H9 (cell line): ENCODE results near the gene FMN1. TPM values are rescaled to one million over a fixed set of nuclear protein-coding genes. Genes with fewer than 3 reads are reported as not detected.

Experiments
- DNase-seq: peaks from one replicate; pipeline ENCODE4 v3.0.0-alpha.2; 2017
- H2AFZ ChIP-seq: one replicate; pipeline ENCODE4 v1.6.1; 2013; ENCODE audit warnings: mild to moderate bottlenecking, low read length, control low read depth, moderate library complexity
- H2AK5ac ChIP-seq: 2 replicates; pipeline ENCODE4 v1.6.1; 2013; ENCODE audit warnings: low read length, control low read depth, mixed read lengths; ENCODE audit not compliant: insufficient read length
- H2BK120ac ChIP-seq: one replicate; pipeline ENCODE4 v1.6.1; 2013; ENCODE audit warnings: low read depth, mild to moderate bottlenecking, low read length, control low read depth, inconsistent platforms; ENCODE audit not compliant: poor library complexity, severe bottlenecking
- H2BK12ac ChIP-seq: 2 replicates; pipeline ENCODE4 v1.6.1; 2013; ENCODE audit warnings: low read length, control low read depth, mixed read lengths, low read depth; ENCODE audit not compliant: insufficient read length
- H2BK15ac ChIP-seq: 2 replicates; pipeline ENCODE4 v1.6.1; 2013; ENCODE audit warnings: low read depth, low read length, control low read depth
- H2BK20ac ChIP-seq: one replicate; pipeline ENCODE4 v1.6.1; 2013; ENCODE audit warnings: low read depth, mild to moderate bottlenecking, low read length, control low read depth, inconsistent platforms; ENCODE audit not compliant: poor library complexity, severe bottlenecking
- H2BK5ac ChIP-seq: 2 replicates; pipeline ENCODE4 v1.6.1; 2013; ENCODE audit warnings: low read length, control low read depth, mixed read lengths; ENCODE audit not compliant: insufficient read length
- H3K14ac ChIP-seq: 2 replicates; pipeline ENCODE4 v1.6.1; 2013; ENCODE audit warnings: low read length, control low read depth; ENCODE audit not compliant: insufficient read depth
- H3K18ac ChIP-seq: 2 replicates; pipeline ENCODE4 v1.6.1; 2013; ENCODE audit warnings: low read depth, mild to moderate bottlenecking, mixed read lengths, low read length, control low read depth; ENCODE audit not compliant: insufficient read length
- H3K23ac ChIP-seq: 2 replicates; pipeline ENCODE4 v1.6.1; 2013; ENCODE audit warnings: low read length, control low read depth, mixed read lengths, low read depth; ENCODE audit not compliant: insufficient read length
- H3K23me2 ChIP-seq: 2 replicates; pipeline ENCODE4 v1.6.1; 2013; ENCODE audit warnings: low read depth, mild to moderate bottlenecking, mixed read lengths, low read length, control low read depth; ENCODE audit not compliant: insufficient read length, poor library complexity, severe bottlenecking
- H3K27ac ChIP-seq: 2 replicates; pipeline ENCODE4 v1.5.1; 2013; ENCODE audit warnings: low read length, control low read depth, mixed read lengths, low read depth; ENCODE audit not compliant: insufficient read length
- H3K27me3 ChIP-seq: 2 replicates; pipeline ENCODE4 v1.6.1; 2013; ENCODE audit warnings: low read length, control low read depth, inconsistent platforms; ENCODE audit not compliant: insufficient read depth
- H3K4ac ChIP-seq: 2 replicates; pipeline ENCODE4 v1.6.1; 2013; ENCODE audit warnings: low read depth, mild to moderate bottlenecking, control low read depth, inconsistent platforms, low read length, moderate library complexity
- H3K4me1 ChIP-seq: 2 replicates; pipeline ENCODE4 v1.6.1; 2013; ENCODE audit warnings: low read length, control low read depth, inconsistent platforms; ENCODE audit not compliant: insufficient read depth
- H3K4me2 ChIP-seq: 2 replicates; pipeline ENCODE4 v1.6.1; 2013; ENCODE audit warnings: low read length, control low read depth, mixed read lengths; ENCODE audit not compliant: insufficient read length, insufficient read depth
- H3K56ac ChIP-seq: 2 replicates; pipeline ENCODE4 v1.6.1; 2013; ENCODE audit warnings: low read depth, mild to moderate bottlenecking, mixed read lengths, low read length, control low read depth; ENCODE audit not compliant: insufficient read length
- H3K79me1 ChIP-seq: 2 replicates; pipeline ENCODE4 v1.6.1; 2013; ENCODE audit warnings: low read depth, mild to moderate bottlenecking, moderate library complexity, low read length, control low read depth, inconsistent platforms; ENCODE audit not compliant: insufficient read depth, poor library complexity, severe bottlenecking
- H3K79me2 ChIP-seq: 2 replicates; pipeline ENCODE4 v1.6.1; 2013; ENCODE audit warnings: low read length, control low read depth, inconsistent platforms; ENCODE audit not compliant: insufficient read depth
- H3K9ac ChIP-seq: 2 replicates; pipeline ENCODE4 v1.6.1; 2013; ENCODE audit warnings: low read length, control low read depth, mixed read lengths; ENCODE audit not compliant: insufficient read length; ENCODE audit errors: extremely low read depth
- H3K9me3 ChIP-seq: one replicate; pipeline ENCODE4 v1.6.1; 2013; ENCODE audit warnings: low read depth, low read length, inconsistent platforms; ENCODE audit not compliant: control insufficient read depth
- H3T11ph ChIP-seq: one replicate; pipeline ENCODE4 v1.6.1; 2013; ENCODE audit warnings: mild to moderate bottlenecking, low read length, control low read depth, inconsistent platforms
- H4K20me1 ChIP-seq: one replicate; pipeline ENCODE4 v1.6.1; 2013; ENCODE audit not compliant: control insufficient read depth, insufficient read length, insufficient read depth
- H4K5ac ChIP-seq: 2 replicates; pipeline ENCODE4 v1.6.1; 2013; ENCODE audit warnings: low read depth, mild to moderate bottlenecking, mixed read lengths, low read length, control low read depth; ENCODE audit not compliant: insufficient read length
- H4K8ac ChIP-seq: replicated peaks from 2 replicates; pipeline ENCODE4 v1.6.1; 2013; ENCODE audit warnings: low read length, control low read depth, mixed read lengths, low read depth; ENCODE audit not compliant: insufficient read length
- H4K91ac ChIP-seq: 2 replicates; pipeline ENCODE4 v1.6.1; 2013; ENCODE audit warnings: low read depth, mild to moderate bottlenecking, moderate library complexity, mixed read lengths, low read length, control low read depth; ENCODE audit not compliant: insufficient read length
- H3K27ac Mint-ChIP-seq, 3 experiments: 2 replicates in 2 of 3; 3 replicates in 1 of 3; pipeline ENCODE4 v1.8.0; 2020 to 2021; ENCODE audit warnings: mixed read lengths in 3 of 3, mild to moderate bottlenecking in 1 of 3, moderate library complexity in 1 of 3
- H3K27me3 Mint-ChIP-seq: 2 replicates; pipeline ENCODE4 v1.8.0; 2021; ENCODE audit warnings: low read depth, mild to moderate bottlenecking, moderate library complexity, mixed read lengths
- H3K36me3 Mint-ChIP-seq, 3 experiments: 2 replicates in 2 of 3; 3 replicates in 1 of 3; pipeline ENCODE4 v1.8.0; 2020 to 2021; ENCODE audit warnings: low read depth in 3 of 3, mixed read lengths in 3 of 3; ENCODE audit not compliant: insufficient read depth in 1 of 3
- H3K4me1 Mint-ChIP-seq, 2 experiments: 2 replicates each; pipeline ENCODE4 v1.8.0; 2020; ENCODE audit warnings: mixed read lengths in 2 of 2
- H3K4me3 Mint-ChIP-seq, 2 experiments: 2 replicates in 1 of 2; 3 replicates in 1 of 2; pipeline ENCODE4 v1.8.0; 2020 to 2021; ENCODE audit warnings: mild to moderate bottlenecking in 2 of 2, mixed read lengths in 2 of 2, moderate library complexity in 1 of 2
- H3K9me3 Mint-ChIP-seq, 2 experiments: 2 replicates in 1 of 2; 3 replicates in 1 of 2; pipeline ENCODE4 v1.8.0; 2020; ENCODE audit warnings: mild to moderate bottlenecking in 2 of 2, mixed read lengths in 2 of 2, moderate library complexity in 1 of 2
- WGBS: extraction: QIAGEN DNeasy Blood & Tissue Kit; methylation state at CpG from one replicate; pipeline ENCODE4 v1.1.7; 2013; ENCODE audit warnings: missing lambda C conversion rate, low lambda C conversion rate, mixed read lengths; ENCODE audit not compliant: insufficient read length; ENCODE audit errors: extremely low coverage; 5-methylcytosine and 5-hydroxymethylcytosine counted together
- total RNA-seq: library from RNA; stranded (reverse); gene quantifications from 2 replicates; pipeline ENCODE4 v1.2.1, GENCODE V29; 2021
- TF ChIP-seq, protein P1 (sequence below): fragments of 200-600 bp; sonication (generic); conservative IDR thresholded peaks from 3 replicates; pipeline ENCODE4 v1.8.0; 2021; ENCODE audit warnings: antibody characterized with exemption, mild to moderate bottlenecking

The FMN1 gene
- total RNA-seq, 1 experiment from 2014 or later, result 1.9 TPM

DNA sequence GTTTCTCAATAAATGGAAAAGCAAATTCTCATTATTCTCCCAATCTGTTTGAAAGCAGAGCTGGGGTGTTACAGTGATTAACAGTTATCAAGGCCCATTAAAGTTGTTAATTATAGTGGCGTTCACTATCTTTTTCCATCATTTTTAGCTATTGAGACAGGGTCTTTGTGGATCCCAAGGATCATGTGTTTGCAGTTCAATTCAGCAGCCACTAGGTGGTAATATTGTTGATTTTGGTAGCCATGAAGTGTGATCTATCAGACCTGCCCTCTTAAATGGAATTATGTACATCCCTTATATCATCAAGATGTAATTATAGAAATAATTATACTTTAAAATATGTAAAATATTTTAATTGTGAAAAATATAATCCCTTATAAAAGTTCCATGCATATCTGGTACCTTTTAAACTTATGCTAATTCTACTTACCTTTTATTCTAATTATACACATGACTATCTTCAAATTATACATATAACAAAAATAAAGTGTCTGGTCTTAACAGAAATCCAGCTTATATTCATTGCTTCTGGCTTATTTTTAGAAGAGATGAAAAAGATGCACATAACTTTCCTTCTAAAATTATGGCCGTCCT, 350.3 kb downstream of the FMN1 start:
- no peak overlapping the region for H3T11ph ChIP-seq
- H3K4me1 ChIP-seq, result no peaks in the 10 kb centered on the region; the same call in 1 of the 2 replicates
- no peaks in the 10 kb centered on the region for H3K79me1 ChIP-seq
- H2BK20ac ChIP-seq, result no peak overlapping the region
- Mint-ChIP-seq H3K36me3 (peaks cover 0 to 2% (median 0%) of the 10 kb centered on the region in 3 experiments; a peak in 2 of 7 replicates), H3K27me3 (no peaks in the 10 kb centered on the region), H3K4me1 (peaks cover 13 to 14% of the 10 kb centered on the region in 2 experiments), H3K4me3 (no peak overlapping the region), H3K9me3 (peaks cover 2 to 7% of the 10 kb centered on the region in 2 experiments; a peak in 1 of 5 replicates), H3K27ac (no peak overlapping the region)
- no peak overlapping the region for H2BK12ac ChIP-seq
- no peak overlapping the region for H3K4ac ChIP-seq
- no peaks in the 10 kb centered on the region for H3K23me2 ChIP-seq
- no peak overlapping the region for H2AK5ac ChIP-seq
- TF ChIP-seq, protein P1, sequence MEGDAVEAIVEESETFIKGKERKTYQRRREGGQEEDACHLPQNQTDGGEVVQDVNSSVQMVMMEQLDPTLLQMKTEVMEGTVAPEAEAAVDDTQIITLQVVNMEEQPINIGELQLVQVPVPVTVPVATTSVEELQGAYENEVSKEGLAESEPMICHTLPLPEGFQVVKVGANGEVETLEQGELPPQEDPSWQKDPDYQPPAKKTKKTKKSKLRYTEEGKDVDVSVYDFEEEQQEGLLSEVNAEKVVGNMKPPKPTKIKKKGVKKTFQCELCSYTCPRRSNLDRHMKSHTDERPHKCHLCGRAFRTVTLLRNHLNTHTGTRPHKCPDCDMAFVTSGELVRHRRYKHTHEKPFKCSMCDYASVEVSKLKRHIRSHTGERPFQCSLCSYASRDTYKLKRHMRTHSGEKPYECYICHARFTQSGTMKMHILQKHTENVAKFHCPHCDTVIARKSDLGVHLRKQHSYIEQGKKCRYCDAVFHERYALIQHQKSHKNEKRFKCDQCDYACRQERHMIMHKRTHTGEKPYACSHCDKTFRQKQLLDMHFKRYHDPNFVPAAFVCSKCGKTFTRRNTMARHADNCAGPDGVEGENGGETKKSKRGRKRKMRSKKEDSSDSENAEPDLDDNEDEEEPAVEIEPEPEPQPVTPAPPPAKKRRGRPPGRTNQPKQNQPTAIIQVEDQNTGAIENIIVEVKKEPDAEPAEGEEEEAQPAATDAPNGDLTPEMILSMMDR, result peak; percentile 78
- H3K27ac ChIP-seq, result no peak overlapping the region
- no CpG with 5 or more reads among the region's 2 CpGs for WGBS
- H3K4me2 ChIP-seq, result no peak overlapping the region
- no peak overlapping the region for H4K91ac ChIP-seq
- H2BK15ac ChIP-seq, result no peak overlapping the region
- no peak overlapping the region for H3K9ac ChIP-seq
- no peak overlapping the region for H2BK5ac ChIP-seq
- H3K79me2 ChIP-seq, result no peaks in the 10 kb centered on the region
- H3K27me3 ChIP-seq, result no peaks in the 10 kb centered on the region
- no peak overlapping the region for H2BK120ac ChIP-seq
- H2AFZ ChIP-seq, result no peak overlapping the region
- no peak for DNase-seq
- no peak overlapping the region for H4K8ac ChIP-seq
- H3K9me3 ChIP-seq, result no peaks in the 10 kb centered on the region
- no peak overlapping the region for H3K18ac ChIP-seq
- H3K23ac ChIP-seq, result no peak overlapping the region
- no peak overlapping the region for H4K5ac ChIP-seq
- H4K20me1 ChIP-seq, result no peaks in the 10 kb centered on the region
- H3K14ac ChIP-seq, result no peak overlapping the region
- no peak overlapping the region for H3K56ac ChIP-seq
